Sigmoid colon (tissue), 7 donors: ENCODE measurements around the gene CDKN1A. TPM values are rescaled to one million over a fixed set of nuclear protein-coding genes. Genes with fewer than 3 reads are reported as not detected.
A peak's percentile ranks its signal among the peaks of the same experiment; 100 is the strongest.

ENCODE experiments used
- DNase-seq: peaks from one replicate; pipeline ENCODE4 v3.0.0-alpha.2; 2019
- H3K27ac ChIP-seq, 4 donors: fragments of 200-600 bp; sonication (generic); one replicate each; pipeline ENCODE4 v1.5.1; 2016 to 2019; ENCODE audit warnings: mild to moderate bottlenecking in 1 of 4
- H3K27me3 ChIP-seq, 3 donors: fragments of 200-600 bp; sonication (generic); one replicate each; pipeline ENCODE4 v1.5.1; 2019; ENCODE audit warnings: mild to moderate bottlenecking in 1 of 3
- H3K36me3 ChIP-seq, 4 donors: fragments of 200-600 bp; sonication (generic); one replicate each; pipeline ENCODE4 v1.5.1; 2016 to 2019
- H3K4me1 ChIP-seq, 4 donors: fragments of 200-600 bp; sonication (generic); one replicate each; pipeline ENCODE4 v1.5.1; 2017 to 2019
- H3K4me3 ChIP-seq, 4 donors: fragments of 200-600 bp; sonication (generic); one replicate each; pipeline ENCODE4 v1.5.1; 2017 to 2019; ENCODE audit warnings: mild to moderate bottlenecking in 2 of 4, moderate library complexity in 1 of 4
- H3K9me3 ChIP-seq, 4 donors: fragments of 200-600 bp in 3 of 4; sonication (generic) in 3 of 4; one replicate each; pipeline versions ENCODE4 v1.5.1 to v1.6.1; 2013 to 2019
- EP300 ChIP-seq, 4 donors: sonication (generic); formaldehyde crosslinking; IDR thresholded peaks; one replicate each; pipeline ENCODE4 v1.6.1; 2017; ENCODE audit warnings: antibody characterized with exemption in 4 of 4
- POLR2A ChIP-seq, 2 donors: fragments of 450-650 bp; IDR thresholded peaks; one replicate each; pipeline ENCODE4 v1.6.1; 2016; ENCODE audit warnings: antibody characterized with exemption in 2 of 2, mild to moderate bottlenecking in 2 of 2, moderate library complexity in 2 of 2
- POLR2AphosphoS5 ChIP-seq, 4 donors: sonication (generic); formaldehyde crosslinking; IDR thresholded peaks; one replicate each; pipeline ENCODE4 v1.6.1; 2017; ENCODE audit warnings: antibody characterized with exemption in 4 of 4
- WGBS, 2 donors: extraction: QIAGEN DNeasy Blood & Tissue Kit; methylation state at CpG; one replicate each; pipeline ENCODE4 v1.1.7; 2013; 5-methylcytosine and 5-hydroxymethylcytosine counted together
- intact Hi-C: fragments of 100-400 bp; cut with DNase I; formaldehyde crosslinking; loops from one replicate; pipeline ENCODE4 v1.15.1; 2023
- polyA plus RNA-seq, 3 donors: library from polyadenylated mRNA; stranded (reverse); fragments of 200-250 nt; gene quantifications; one replicate each; pipeline ENCODE4 v1.2.3, GENCODE V29; 2013
- total RNA-seq, 4 donors: library from RNA; depleted of rRNA; stranded (reverse); fragments of >200 nt; gene quantifications; one replicate each; pipeline ENCODE4 v1.1.0, GENCODE V29; 2016
- TF ChIP-seq, protein P1 (sequence below), 4 experiments: fragments of 450-650 bp in 3 of 4; fragments of 200-600 bp in 1 of 4; IDR thresholded peaks; one replicate each; pipeline ENCODE4 v1.5.1; 2016 to 2019; ENCODE audit warnings: antibody characterized with exemption in 4 of 4, mild to moderate bottlenecking in 3 of 4, moderate library complexity in 2 of 4
- donor health status: healthy with polysubstance abuse.
- donor health status: Bipolar disorder and iron deficiency.
- donor health status: healthy.

Gene CDKN1A
- total and polyA plus RNA-seq, 7 donors: 35.7 to 429 (median 255) TPM

DNA sequence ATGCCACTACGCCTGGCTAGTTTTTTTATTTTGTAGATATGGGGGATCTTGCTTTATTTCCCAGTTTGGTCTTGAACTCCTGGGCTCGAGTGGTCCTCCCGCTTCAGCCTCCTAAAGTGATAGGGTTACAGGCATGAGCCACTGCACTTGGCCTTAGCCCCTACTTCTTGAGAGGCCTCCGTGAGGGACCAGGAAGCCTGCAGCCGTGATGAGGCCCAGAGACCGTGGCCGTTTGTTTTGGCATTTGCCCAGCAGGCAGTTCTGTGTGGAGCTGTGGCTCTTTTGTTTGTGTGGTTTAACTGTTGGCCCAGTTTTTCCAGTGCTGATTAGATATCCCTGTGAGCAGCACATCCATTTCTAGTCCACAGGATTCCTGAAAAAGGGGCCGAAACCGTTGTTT lies 44.6 kb upstream of the CDKN1A start:
- intact Hi-C loops: no loop called here
- DNase-seq: no peak
- WGBS, 2 donors: 17 to 49% methylated on average over 9 of the region's 9 CpGs

DNA sequence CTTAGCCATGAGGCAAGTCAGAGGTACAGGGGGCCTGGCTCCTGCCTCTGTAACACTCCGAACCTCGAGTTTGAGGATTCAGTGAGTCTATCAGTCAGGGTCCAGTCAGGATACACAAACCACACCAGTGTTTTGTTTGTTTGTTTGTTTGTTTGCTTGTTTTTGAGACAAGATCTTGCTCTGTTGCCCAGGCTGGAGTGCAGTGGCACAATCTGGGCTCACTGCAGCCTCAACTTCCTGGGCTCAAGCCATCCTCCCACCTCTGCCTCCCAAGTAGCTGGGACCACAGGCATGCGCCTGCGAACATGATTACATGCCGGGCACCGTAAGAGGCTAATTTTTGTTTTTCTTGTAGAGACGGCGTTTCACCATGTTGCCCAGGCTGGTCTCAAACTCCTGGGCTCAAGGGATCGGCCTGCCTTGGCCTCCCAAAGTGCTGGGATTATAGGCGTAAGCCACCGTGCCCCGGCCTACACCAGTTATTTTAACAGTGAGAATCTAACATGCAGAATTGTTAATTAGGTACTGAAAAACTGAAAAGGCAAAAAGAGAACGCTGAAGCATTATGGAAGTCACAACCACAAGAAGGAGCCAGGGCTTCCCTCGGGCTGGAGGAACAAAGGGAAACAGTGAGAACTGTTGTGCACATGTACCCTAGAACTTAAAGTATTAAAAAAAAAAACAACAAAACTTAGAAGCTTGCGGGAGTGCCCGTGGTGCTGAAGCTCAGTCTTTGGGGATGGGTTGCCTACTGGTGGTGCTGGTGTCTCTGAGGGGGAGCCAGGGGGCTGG lies 44.0 kb upstream of the CDKN1A start:
- Histone ChIP-seq H3K27ac (peak overlapping the region in 3 of 4 donors; percentile 24 to 56 (median 51)), H3K4me3 (no peak overlapping the region), H3K27me3 (no peaks in the 10 kb centered on the region), H3K4me1 (peaks cover 0 to 12% (median 9%) of the 10 kb centered on the region in 4 donors), H3K9me3 (no peaks in the 10 kb centered on the region), H3K36me3 (no peaks in the 10 kb centered on the region)
- intact Hi-C loops: no loop called here
- DNase-seq: no peak
- no peak for TF ChIP-seq POLR2A (IDR thresholded peaks at IDR 0.05)
- TF ChIP-seq POLR2AphosphoS5 (IDR thresholded peaks at IDR 0.05): no peak
- no peak for TF ChIP-seq EP300 (IDR thresholded peaks at IDR 0.05)
- TF ChIP-seq, protein P1, sequence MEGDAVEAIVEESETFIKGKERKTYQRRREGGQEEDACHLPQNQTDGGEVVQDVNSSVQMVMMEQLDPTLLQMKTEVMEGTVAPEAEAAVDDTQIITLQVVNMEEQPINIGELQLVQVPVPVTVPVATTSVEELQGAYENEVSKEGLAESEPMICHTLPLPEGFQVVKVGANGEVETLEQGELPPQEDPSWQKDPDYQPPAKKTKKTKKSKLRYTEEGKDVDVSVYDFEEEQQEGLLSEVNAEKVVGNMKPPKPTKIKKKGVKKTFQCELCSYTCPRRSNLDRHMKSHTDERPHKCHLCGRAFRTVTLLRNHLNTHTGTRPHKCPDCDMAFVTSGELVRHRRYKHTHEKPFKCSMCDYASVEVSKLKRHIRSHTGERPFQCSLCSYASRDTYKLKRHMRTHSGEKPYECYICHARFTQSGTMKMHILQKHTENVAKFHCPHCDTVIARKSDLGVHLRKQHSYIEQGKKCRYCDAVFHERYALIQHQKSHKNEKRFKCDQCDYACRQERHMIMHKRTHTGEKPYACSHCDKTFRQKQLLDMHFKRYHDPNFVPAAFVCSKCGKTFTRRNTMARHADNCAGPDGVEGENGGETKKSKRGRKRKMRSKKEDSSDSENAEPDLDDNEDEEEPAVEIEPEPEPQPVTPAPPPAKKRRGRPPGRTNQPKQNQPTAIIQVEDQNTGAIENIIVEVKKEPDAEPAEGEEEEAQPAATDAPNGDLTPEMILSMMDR (IDR thresholded peaks at IDR 0.05): no peak
- 75 to 81% methylated on average over 16 of the region's 16 CpGs for WGBS, 2 donors

More for the DNA sequence above, 44.6 kb upstream of the CDKN1A start:
- no peaks in the 10 kb centered on the region for H3K36me3 ChIP-seq
- H3K27ac ChIP-seq: peak overlapping the region in 3 of 4 donors; percentile 24 to 56 (median 51)
- no peaks in the 10 kb centered on the region for H3K9me3 ChIP-seq
- no peak overlapping the region for H3K4me3 ChIP-seq
- no peaks in the 10 kb centered on the region for H3K27me3 ChIP-seq
- TF ChIP-seq POLR2A (IDR thresholded peaks at IDR 0.05) (no peak), POLR2AphosphoS5 (IDR thresholded peaks at IDR 0.05) (no peak), EP300 (IDR thresholded peaks at IDR 0.05) (no peak)
- TF ChIP-seq, protein P1 (IDR thresholded peaks at IDR 0.05): no peak
- peaks cover 0 to 12% (median 9%) of the 10 kb centered on the region in 4 donors for H3K4me1 ChIP-seq

DNA sequence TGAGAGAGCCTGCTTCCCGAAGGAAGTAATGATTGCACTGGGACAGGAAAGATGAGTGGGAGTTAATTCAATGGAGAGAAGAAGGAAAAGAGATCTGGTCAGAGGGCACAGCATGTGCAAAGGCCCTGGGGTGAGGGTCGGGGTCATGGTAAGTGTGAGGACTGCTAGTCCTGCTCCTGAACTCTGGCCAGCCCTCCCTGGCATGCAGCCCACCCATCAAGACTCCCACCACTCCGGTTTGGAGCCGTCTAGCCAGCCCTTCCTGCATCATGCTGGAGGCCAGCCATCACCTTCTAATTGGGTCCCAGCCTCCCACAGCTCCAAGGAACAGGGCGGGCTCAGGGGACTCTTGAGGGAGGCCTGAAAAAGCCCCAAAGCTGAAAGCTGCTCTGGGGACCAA lies 42.2 kb upstream of the CDKN1A start:
- intact Hi-C loops: no loop called here
- H3K36me3 ChIP-seq: no peaks in the 10 kb centered on the region
- H3K27ac ChIP-seq: no peak overlapping the region

DNA sequence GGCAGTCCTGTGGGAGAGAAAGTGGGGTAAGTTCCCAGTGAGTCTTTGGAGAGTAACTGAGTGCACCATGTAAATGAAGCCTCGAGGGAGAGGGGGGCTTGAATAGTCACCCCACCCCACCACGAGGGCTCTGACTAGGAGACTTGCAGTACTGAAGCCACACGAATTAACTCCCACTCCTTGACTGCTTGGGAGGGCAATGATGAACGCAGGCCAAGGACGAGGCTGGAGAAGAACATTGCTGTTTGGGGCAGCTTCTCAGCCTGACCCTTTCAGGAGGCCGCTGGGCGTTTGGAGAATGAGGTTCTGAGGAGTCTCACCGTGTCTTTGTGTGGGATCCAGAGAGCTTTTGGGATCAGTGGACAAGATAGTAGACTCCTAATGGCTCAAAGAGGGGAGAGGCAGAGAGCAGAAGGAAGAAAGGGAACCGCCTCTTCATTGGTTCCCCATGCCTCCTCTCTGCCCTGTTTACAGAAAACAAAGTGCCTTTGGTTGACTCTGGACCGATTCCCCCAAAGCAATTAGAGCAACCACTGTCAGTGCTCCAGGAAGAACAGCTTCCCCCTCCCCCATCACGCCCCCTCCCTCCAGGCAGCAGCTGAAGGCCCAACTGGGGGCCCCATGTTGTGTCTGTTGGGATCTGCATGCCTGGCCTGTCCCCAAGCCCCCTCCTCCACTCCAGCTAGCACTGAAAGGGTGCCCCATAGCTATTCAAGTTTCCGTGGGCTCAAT lies 41.7 kb upstream of the CDKN1A start:
- WGBS, 2 donors: 84% methylated on average over 12 of the region's 12 CpGs
- no peak for TF ChIP-seq POLR2AphosphoS5 (IDR thresholded peaks at IDR 0.05)
- no peak for TF ChIP-seq POLR2A (IDR thresholded peaks at IDR 0.05)
- TF ChIP-seq, protein P1 (IDR thresholded peaks at IDR 0.05): no peak
- no peak for TF ChIP-seq EP300 (IDR thresholded peaks at IDR 0.05)
- no peaks in the 10 kb centered on the region for H3K27me3 ChIP-seq
- H3K4me1 ChIP-seq: peaks cover 0 to 12% (median 9%) of the 10 kb centered on the region in 4 donors
- intact Hi-C loops: no loop called here
- H3K36me3 ChIP-seq: no peaks in the 10 kb centered on the region
- H3K9me3 ChIP-seq: no peaks in the 10 kb centered on the region
- DNase-seq: no peak
- no peak overlapping the region for H3K27ac ChIP-seq
- H3K4me3 ChIP-seq: no peak overlapping the region

More for the DNA sequence above, 42.2 kb upstream of the CDKN1A start:
- H3K27me3 ChIP-seq: no peaks in the 10 kb centered on the region
- no peaks in the 10 kb centered on the region for H3K9me3 ChIP-seq
- no peak for DNase-seq
- 75 to 81% methylated on average over 5 of the region's 5 CpGs for WGBS, 2 donors
- TF ChIP-seq POLR2AphosphoS5 (IDR thresholded peaks at IDR 0.05) (no peak), POLR2A (IDR thresholded peaks at IDR 0.05) (no peak), EP300 (IDR thresholded peaks at IDR 0.05) (no peak)
- TF ChIP-seq, protein P1 (IDR thresholded peaks at IDR 0.05): no peak
- no peak overlapping the region for H3K4me3 ChIP-seq
- peaks cover 0 to 12% (median 9%) of the 10 kb centered on the region in 4 donors for H3K4me1 ChIP-seq
